ENCODE measurements around the gene CD99L2.

CD99L2 gene

GRCh38 chrX:150770623-150771022 lies 127.8 kb downstream of the CD99L2 start:
- DNase-seq (ENCODE audit: extremely low read depth, low read depth): no peak
- no peak for TF ChIP-seq CTCF (IDR thresholded peaks at IDR 0.05; ENCODE audit: low read depth, low read length)

GRCh38 chrX:150769408-150769807 lies 129.1 kb downstream of the CD99L2 start:
- no peak for TF ChIP-seq CTCF (IDR thresholded peaks at IDR 0.05; ENCODE audit: low read depth, low read length)
- DNase-seq (ENCODE audit: extremely low read depth, low read depth): no peak

GRCh38 chrX:150768580-150769190 lies 129.8 kb downstream of the CD99L2 start:
- no peak for TF ChIP-seq CTCF (IDR thresholded peaks at IDR 0.05; ENCODE audit: low read depth, low read length)

GRCh38 chrX:150768132-150768485 lies 130.4 kb downstream of the CD99L2 start:
- no peak for DNase-seq (ENCODE audit: extremely low read depth, low read depth)
- no peak for TF ChIP-seq CTCF (IDR thresholded peaks at IDR 0.05; ENCODE audit: low read depth, low read length)

More at GRCh38 chrX:150768580-150769190, 129.8 kb downstream of the CD99L2 start:
- DNase-seq (ENCODE audit: extremely low read depth, low read depth): no peak

- DNase-seq (ENCODE audit: extremely low read depth, low read depth): peak; percentile 50
- no peak for TF ChIP-seq CTCF (IDR thresholded peaks at IDR 0.05; ENCODE audit: low read depth, low read length)
These were observed 130.9 kb downstream of the CD99L2 start for GRCh38 chrX:150767475-150768131.

GRCh38 chrX:150767045-150767395 lies 131.4 kb downstream of the CD99L2 start:
- DNase-seq (ENCODE audit: extremely low read depth, low read depth): no peak
- no peak for TF ChIP-seq CTCF (IDR thresholded peaks at IDR 0.05; ENCODE audit: low read depth, low read length)

GRCh38 chrX:150766351-150767044 lies 132.0 kb downstream of the CD99L2 start:
- no peak for DNase-seq (ENCODE audit: extremely low read depth, low read depth)
- TF ChIP-seq CTCF (IDR thresholded peaks at IDR 0.05; ENCODE audit: low read depth, low read length): no peak; the same call in 1 of the 2 replicates

All from AG09319 (cell line).